ENCODE data around the gene ZNF280B.
"Not testable (repeated sequence)": the region's sequence is repeated elsewhere in the genome, so short reads cannot be mapped to it uniquely, and the experiment has no call there.

The ZNF280B gene

GRCh38 chr22:22506736-22507135 lies 1.8 kb downstream of the ZNF280B start:
- no peak for DNase-seq

- no peak for DNase-seq
Observed at GRCh38 chr22:22498267-22498666, 10.3 kb downstream of the ZNF280B start.

GRCh38 chr22:22491589-22491988 lies 17.0 kb downstream of the ZNF280B start:
- DNase-seq: not testable (repeated sequence)

- DNase-seq: no peak
Observed at GRCh38 chr22:22488736-22489135, 19.8 kb downstream of the ZNF280B start.

GRCh38 chr22:22487869-22488597 lies 20.5 kb downstream of the ZNF280B start:
- DNase-seq: no peak

- no peak for DNase-seq
Observed at GRCh38 chr22:22487059-22487458, 21.5 kb downstream of the ZNF280B start.

- no peak for DNase-seq
Observed at GRCh38 chr22:22486132-22486899, 22.2 kb downstream of the ZNF280B start.

- DNase-seq: no peak
Observed at GRCh38 chr22:22485524-22485923, 23.0 kb downstream of the ZNF280B start.

GRCh38 chr22:22484023-22484422 lies 24.5 kb downstream of the ZNF280B start:
- DNase-seq: no peak

- DNase-seq: no peak
Observed at GRCh38 chr22:22480940-22481339, 27.6 kb downstream of the ZNF280B start.

GRCh38 chr22:22479999-22480532 lies 28.5 kb downstream of the ZNF280B start:
- DNase-seq: no peak

GRCh38 chr22:22479116-22479515 lies 29.4 kb downstream of the ZNF280B start:
- DNase-seq: no peak

- DNase-seq: no peak
Observed at GRCh38 chr22:22478470-22478869, 30.1 kb downstream of the ZNF280B start.

- DNase-seq: no peak
Observed at GRCh38 chr22:22474733-22475132, 33.8 kb downstream of the ZNF280B start.

GRCh38 chr22:22471104-22471503 lies 37.4 kb downstream of the ZNF280B start:
- not testable (repeated sequence) for DNase-seq

- no peak for DNase-seq
Observed at GRCh38 chr22:22469527-22469926, 39.0 kb downstream of the ZNF280B start.

- not testable (repeated sequence) for DNase-seq
Observed at GRCh38 chr22:22468794-22469469, 39.6 kb downstream of the ZNF280B start.

GRCh38 chr22:22467112-22467511 lies 41.4 kb downstream of the ZNF280B start:
- DNase-seq: no peak

- no peak for DNase-seq
Observed at GRCh38 chr22:22465782-22466181, 42.8 kb downstream of the ZNF280B start.

GRCh38 chr22:22465094-22465602 lies 43.4 kb downstream of the ZNF280B start:
- DNase-seq: no peak

GRCh38 chr22:22464541-22465054 lies 43.9 kb downstream of the ZNF280B start:
- no peak for DNase-seq

- peak; percentile 64 for DNase-seq
Observed at GRCh38 chr22:22463855-22464540, 44.5 kb downstream of the ZNF280B start.
